Measurements from ENCODE around the gene HIBCH. TPM values are rescaled to one million over a fixed set of nuclear protein-coding genes. Genes with fewer than 3 reads are reported as not detected.

Gene HIBCH
- total and polyA plus RNA-seq, 2 of the 13 experiments (the other 11 are each of a cell fraction or from before 2014, with no cell fraction given): 18.8 to 49.5 TPM

GRCh38 chr2:190319555-190320498 is at the start of gene HIBCH (continued):
- TF ChIP-seq CSRNP1 (CRISPR knock-in tag; IDR thresholded peaks at IDR 0.05) (peak; percentile 86), TBL1XR1 (IDR thresholded peaks at IDR 0.05; ENCODE audit: borderline replicate concordance, low read length, partially characterized antibody) (no peak), ZNF354B (CRISPR knock-in tag; IDR thresholded peaks at IDR 0.05) (no peak), RFX3 (CRISPR knock-in tag; IDR thresholded peaks at IDR 0.05) (no peak), ZEB1 (IDR thresholded peaks at IDR 0.05; ENCODE audit: insufficient replicate concordance, low read depth) (no peak), ZFP90 (CRISPR knock-in tag; IDR thresholded peaks at IDR 0.05; ENCODE audit: borderline replicate concordance) (no peak; the same call in 1 of the 2 replicates), DMTF1 (CRISPR knock-in tag; IDR thresholded peaks at IDR 0.05) (no peak), NR2F1 (CRISPR knock-in tag; IDR thresholded peaks at IDR 0.05) (peak in 1 of 2 experiments; percentile 44; a peak in 1 of 4 replicates), ZNF446 (CRISPR knock-in tag; IDR thresholded peaks at IDR 0.05) (peak; percentile 36; the same call in 1 of the 2 replicates), LBX2 (CRISPR knock-in tag; IDR thresholded peaks at IDR 0.05; ENCODE audit: borderline replicate concordance) (peak; percentile 67; the same call in 1 of the 2 replicates), ZNF562 (CRISPR knock-in tag; IDR thresholded peaks at IDR 0.05; ENCODE audit: borderline replicate concordance) (no peak), PRDM4 (CRISPR knock-in tag; IDR thresholded peaks at IDR 0.05; ENCODE audit: borderline replicate concordance) (0 out of 2 replicates have a peak, but pooled peaks have one; percentile 21), SNAI1 (CRISPR knock-in tag; IDR thresholded peaks at IDR 0.05; ENCODE audit: borderline replicate concordance) (peak; percentile 67; the same call in 1 of the 2 replicates), ZNF574 (CRISPR knock-in tag; IDR thresholded peaks at IDR 0.05) (peak; percentile 99), ZFP41 (CRISPR knock-in tag; IDR thresholded peaks at IDR 0.05; ENCODE audit: borderline replicate concordance) (0 out of 2 replicates have a peak, but pooled peaks have one; percentile 65)
